Osteocyte (in vitro differentiated cells): ENCODE measurements around the gene PPIL6. TPM values are rescaled to one million over a fixed set of nuclear protein-coding genes. Genes with fewer than 3 reads are reported as not detected.
A peak's percentile ranks its signal among the peaks of the same experiment; 100 is the strongest.

Experiments
- DNase-seq: peaks from one replicate; pipeline ENCODE4 v3.0.0; 2021; ENCODE audit warnings: mixed read lengths; ENCODE audit not compliant: unreplicated experiment; ENCODE audit errors: extremely low spot score
- H3K27ac Mint-ChIP-seq: one replicate; pipeline ENCODE4 v1.8.0; 2021; ENCODE audit warnings: mild to moderate bottlenecking, mixed read lengths; ENCODE audit not compliant: unreplicated experiment
- H3K27me3 Mint-ChIP-seq: one replicate; pipeline ENCODE4 v1.8.0; 2021; ENCODE audit warnings: mixed read lengths; ENCODE audit not compliant: unreplicated experiment
- H3K36me3 Mint-ChIP-seq: one replicate; pipeline ENCODE4 v1.8.0; 2021; ENCODE audit warnings: mixed read lengths; ENCODE audit not compliant: unreplicated experiment
- H3K4me1 Mint-ChIP-seq: one replicate; pipeline ENCODE4 v1.8.0; 2021; ENCODE audit warnings: mixed read lengths; ENCODE audit not compliant: unreplicated experiment
- H3K4me3 Mint-ChIP-seq: one replicate; pipeline ENCODE4 v1.8.0; 2021; ENCODE audit warnings: mild to moderate bottlenecking, moderate library complexity, mixed read lengths; ENCODE audit not compliant: unreplicated experiment
- H3K9me3 Mint-ChIP-seq: one replicate; pipeline ENCODE4 v1.8.0; 2021; ENCODE audit warnings: mixed read lengths; ENCODE audit not compliant: unreplicated experiment
- CTCF ChIP-seq: fragments of 200-600 bp; sonication (generic); IDR thresholded peaks from 2 replicates; pipeline ENCODE4 v1.5.0; 2021; ENCODE audit warnings: antibody characterized with exemption, mild to moderate bottlenecking, moderate library complexity
- long read RNA-seq: library from polyadenylated mRNA; unstranded; transcript quantifications from one replicate; pipeline ENCODE4 v2.0.0, GENCODE V29; 2021
- total RNA-seq: library from RNA; stranded (reverse); gene quantifications from 2 replicates; pipeline ENCODE4 v1.2.1, GENCODE V29; 2021

Gene PPIL6
- 1.9 and 2.2 TPM in 2 replicates for total RNA-seq
- long read RNA-seq, partial matches to known transcripts = 0 of 6 reads
- long read RNA-seq, other reads (novel, unspliced or antisense) = 6 of 6 reads

GRCh38 chr6:109440331-109441068 lies at the start of gene PPIL6, which contains the start of gene SMPD2:
PPIL6 (minus strand) TSS chr6:109440628; CDS start chr6:109440590, 38 bp downstream.
SMPD2 (plus strand) TSS chr6:109440724; CDS start chr6:109441122, 398 bp downstream.
- TF ChIP-seq CTCF = peak; percentile 51
- H3K27ac Mint-ChIP-seq = peak within 1 kb of the TSS; percentile 95
- peak within 1 kb of the TSS; percentile 95 for H3K4me3 Mint-ChIP-seq
- H3K27me3 Mint-ChIP-seq = no peaks in the 10 kb centered on the region
- peaks cover 18% of the 10 kb centered on the region for H3K4me1 Mint-ChIP-seq
- peak; percentile 96 for DNase-seq
- H3K9me3 Mint-ChIP-seq = no peaks in the 10 kb centered on the region
- H3K36me3 Mint-ChIP-seq = peaks cover 5% of the 10 kb centered on the region

- H3K9me3 Mint-ChIP-seq = no peaks in the 10 kb centered on the region
- no peak for TF ChIP-seq CTCF
Observed at GRCh38 chr6:109488001-109488400, 47.6 kb upstream of the PPIL6 start.

GRCh38 chr6:109486068-109486467 lies 45.6 kb upstream of the PPIL6 start:
- Mint-ChIP-seq H3K27ac (no peak overlapping the region), H3K9me3 (no peaks in the 10 kb centered on the region), H3K4me1 (peaks cover 12% of the 10 kb centered on the region), H3K27me3 (peaks cover 24% of the 10 kb centered on the region), H3K4me3 (no peak overlapping the region), H3K36me3 (peaks cover 4% of the 10 kb centered on the region)
- no peak for DNase-seq
- no peak for TF ChIP-seq CTCF

More at GRCh38 chr6:109488001-109488400, 47.6 kb upstream of the PPIL6 start:
- no peak for DNase-seq
- H3K36me3 Mint-ChIP-seq = no peaks in the 10 kb centered on the region
- no peaks in the 10 kb centered on the region for H3K4me1 Mint-ChIP-seq
- no peak overlapping the region for H3K4me3 Mint-ChIP-seq
- H3K27ac Mint-ChIP-seq = no peak overlapping the region
- H3K27me3 Mint-ChIP-seq = peaks cover 33% of the 10 kb centered on the region

GRCh38 chr6:109485266-109485935 lies 45.0 kb upstream of the PPIL6 start:
- Mint-ChIP-seq H3K36me3 (peaks cover 10% of the 10 kb centered on the region), H3K27ac (no peak overlapping the region), H3K4me3 (no peak overlapping the region), H3K27me3 (peaks cover 22% of the 10 kb centered on the region), H3K9me3 (no peaks in the 10 kb centered on the region), H3K4me1 (peaks cover 18% of the 10 kb centered on the region)
- no peak for DNase-seq
- no peak for TF ChIP-seq CTCF

- peak overlapping the region; percentile 18 for H3K27ac Mint-ChIP-seq
- H3K36me3 Mint-ChIP-seq = peaks cover 14% of the 10 kb centered on the region
- TF ChIP-seq CTCF = no peak
- peaks cover 24% of the 10 kb centered on the region for H3K4me1 Mint-ChIP-seq
- H3K9me3 Mint-ChIP-seq = no peaks in the 10 kb centered on the region
- no peak for DNase-seq
- H3K27me3 Mint-ChIP-seq = peaks cover 17% of the 10 kb centered on the region
- H3K4me3 Mint-ChIP-seq = peak overlapping the region; percentile 62
Observed at GRCh38 chr6:109484122-109484521, 43.7 kb upstream of the PPIL6 start.
